DOHH2 (cell line): Measurements from ENCODE around the gene MRM2.

Experiments used
- EZH2phosphoT487 ChIP-seq: fragments of 200-600 bp; sonication (generic); IDR thresholded peaks from 2 replicates; pipeline ENCODE4 v1.6.1; 2017; ENCODE audit warnings: borderline replicate concordance, mild to moderate bottlenecking, antibody characterized with exemption, low read length, moderate library complexity, mixed read lengths
- TF ChIP-seq, protein P1 (sequence below): fragments of 200-600 bp; sonication (generic); IDR thresholded peaks from one replicate; pipeline ENCODE4 v1.5.1; 2014; ENCODE audit warnings: antibody characterized with exemption, mild to moderate bottlenecking, low read depth, low read length; ENCODE audit not compliant: poor library complexity, severe bottlenecking

DNA sequence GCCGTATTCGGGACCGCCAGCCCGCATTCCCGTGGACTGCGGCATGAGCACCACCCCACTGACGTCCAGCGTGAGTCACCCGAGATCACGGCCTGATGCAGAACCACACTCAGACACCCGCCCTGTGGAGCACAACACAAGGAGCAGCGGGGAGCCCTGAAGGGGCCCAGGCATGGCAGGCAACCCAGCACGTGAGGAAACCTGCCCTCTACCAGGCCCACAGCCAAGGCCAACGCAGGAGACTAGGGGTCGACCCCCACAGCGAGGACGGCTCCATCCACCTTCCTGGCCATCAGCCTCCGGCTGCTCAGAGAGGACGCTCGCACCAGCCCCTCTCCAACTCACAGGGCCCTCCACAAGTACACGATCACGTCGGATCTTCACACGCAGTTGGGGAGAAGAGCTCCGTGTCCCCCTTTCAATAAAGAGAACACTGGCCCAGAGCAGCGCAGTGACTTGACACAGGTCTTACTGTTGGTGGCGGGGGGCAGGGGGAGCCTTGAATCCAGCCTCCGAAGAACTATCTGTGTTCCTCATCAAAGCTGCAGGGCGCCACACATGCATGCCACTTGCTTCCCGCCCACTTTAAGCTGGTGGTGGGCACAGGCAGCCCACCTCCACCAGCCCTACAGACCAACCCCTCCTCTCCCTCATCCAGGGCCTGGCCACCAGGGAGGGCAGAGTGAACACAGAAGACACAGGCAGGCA, 31.3 kb downstream of the MRM2 start:
- TF ChIP-seq, protein P1, sequence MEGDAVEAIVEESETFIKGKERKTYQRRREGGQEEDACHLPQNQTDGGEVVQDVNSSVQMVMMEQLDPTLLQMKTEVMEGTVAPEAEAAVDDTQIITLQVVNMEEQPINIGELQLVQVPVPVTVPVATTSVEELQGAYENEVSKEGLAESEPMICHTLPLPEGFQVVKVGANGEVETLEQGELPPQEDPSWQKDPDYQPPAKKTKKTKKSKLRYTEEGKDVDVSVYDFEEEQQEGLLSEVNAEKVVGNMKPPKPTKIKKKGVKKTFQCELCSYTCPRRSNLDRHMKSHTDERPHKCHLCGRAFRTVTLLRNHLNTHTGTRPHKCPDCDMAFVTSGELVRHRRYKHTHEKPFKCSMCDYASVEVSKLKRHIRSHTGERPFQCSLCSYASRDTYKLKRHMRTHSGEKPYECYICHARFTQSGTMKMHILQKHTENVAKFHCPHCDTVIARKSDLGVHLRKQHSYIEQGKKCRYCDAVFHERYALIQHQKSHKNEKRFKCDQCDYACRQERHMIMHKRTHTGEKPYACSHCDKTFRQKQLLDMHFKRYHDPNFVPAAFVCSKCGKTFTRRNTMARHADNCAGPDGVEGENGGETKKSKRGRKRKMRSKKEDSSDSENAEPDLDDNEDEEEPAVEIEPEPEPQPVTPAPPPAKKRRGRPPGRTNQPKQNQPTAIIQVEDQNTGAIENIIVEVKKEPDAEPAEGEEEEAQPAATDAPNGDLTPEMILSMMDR = no peak
- no peak for TF ChIP-seq EZH2phosphoT487
